ENCODE data around the gene HBB. TPM values are rescaled to one million over a fixed set of nuclear protein-coding genes. Genes with fewer than 3 reads are reported as not detected.

The HBB gene
- total RNA-seq, 1 experiment from 2014 or later = not detected

DNA sequence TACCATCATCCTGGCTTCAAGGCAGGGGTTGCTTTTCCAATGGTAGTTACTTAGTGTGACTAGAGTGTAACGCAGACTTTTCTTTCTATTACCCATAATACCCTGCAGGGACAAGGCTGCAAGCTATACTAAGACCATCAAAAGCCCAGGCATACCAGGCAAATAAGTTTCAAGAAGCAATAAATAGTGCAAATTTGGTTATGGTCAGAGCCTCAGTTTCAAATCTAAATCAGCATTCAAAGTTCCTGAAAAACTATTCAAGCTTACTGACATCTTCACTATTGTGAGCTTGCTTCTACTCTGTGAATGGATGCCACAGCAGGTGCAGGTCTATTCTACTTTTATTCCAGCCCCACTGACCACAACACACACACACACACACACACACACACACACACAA is 2.5 kb upstream of the HBB start:
- no peaks in the 10 kb centered on the region for H3K9me3 Mint-ChIP-seq (ENCODE audit: unreplicated experiment)
- H3K27ac Mint-ChIP-seq (ENCODE audit: low read depth, unreplicated experiment) = no peak overlapping the region
- ChIA-PET POLR2A (interaction anchor here (0.5 kb wide), 1 partner anchor 737 kb away, joined by 3 read pairs; no protein-coding TSS in a partner anchor), CTCF (interaction anchor here (0.6 to 1.1 kb wide), 3 partner anchors 40 to 179 kb away, joined by 3 to 4 read pairs (median 3); no protein-coding TSS in a partner anchor)
- intact Hi-C loops (cut with micrococcal nuclease) = no loop called here
- no peak for DNase-seq (ENCODE audit: unreplicated experiment)
- H3K4me1 Mint-ChIP-seq (ENCODE audit: insufficient read depth, unreplicated experiment) = peaks cover 6% of the 10 kb centered on the region
- H3K36me3 Mint-ChIP-seq (ENCODE audit: insufficient read depth, unreplicated experiment) = no peaks in the 10 kb centered on the region
- H3K27me3 Mint-ChIP-seq (ENCODE audit: insufficient read depth, unreplicated experiment) = peaks cover 9% of the 10 kb centered on the region
- no peak overlapping the region for H3K4me3 Mint-ChIP-seq (ENCODE audit: unreplicated experiment)
- TF ChIP-seq, protein P1, sequence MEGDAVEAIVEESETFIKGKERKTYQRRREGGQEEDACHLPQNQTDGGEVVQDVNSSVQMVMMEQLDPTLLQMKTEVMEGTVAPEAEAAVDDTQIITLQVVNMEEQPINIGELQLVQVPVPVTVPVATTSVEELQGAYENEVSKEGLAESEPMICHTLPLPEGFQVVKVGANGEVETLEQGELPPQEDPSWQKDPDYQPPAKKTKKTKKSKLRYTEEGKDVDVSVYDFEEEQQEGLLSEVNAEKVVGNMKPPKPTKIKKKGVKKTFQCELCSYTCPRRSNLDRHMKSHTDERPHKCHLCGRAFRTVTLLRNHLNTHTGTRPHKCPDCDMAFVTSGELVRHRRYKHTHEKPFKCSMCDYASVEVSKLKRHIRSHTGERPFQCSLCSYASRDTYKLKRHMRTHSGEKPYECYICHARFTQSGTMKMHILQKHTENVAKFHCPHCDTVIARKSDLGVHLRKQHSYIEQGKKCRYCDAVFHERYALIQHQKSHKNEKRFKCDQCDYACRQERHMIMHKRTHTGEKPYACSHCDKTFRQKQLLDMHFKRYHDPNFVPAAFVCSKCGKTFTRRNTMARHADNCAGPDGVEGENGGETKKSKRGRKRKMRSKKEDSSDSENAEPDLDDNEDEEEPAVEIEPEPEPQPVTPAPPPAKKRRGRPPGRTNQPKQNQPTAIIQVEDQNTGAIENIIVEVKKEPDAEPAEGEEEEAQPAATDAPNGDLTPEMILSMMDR (IDR thresholded peaks at IDR 0.05; ENCODE audit: unreplicated experiment) = no peak
- BruUV-seq (replicated peaks) = no TSS peak

DNA sequence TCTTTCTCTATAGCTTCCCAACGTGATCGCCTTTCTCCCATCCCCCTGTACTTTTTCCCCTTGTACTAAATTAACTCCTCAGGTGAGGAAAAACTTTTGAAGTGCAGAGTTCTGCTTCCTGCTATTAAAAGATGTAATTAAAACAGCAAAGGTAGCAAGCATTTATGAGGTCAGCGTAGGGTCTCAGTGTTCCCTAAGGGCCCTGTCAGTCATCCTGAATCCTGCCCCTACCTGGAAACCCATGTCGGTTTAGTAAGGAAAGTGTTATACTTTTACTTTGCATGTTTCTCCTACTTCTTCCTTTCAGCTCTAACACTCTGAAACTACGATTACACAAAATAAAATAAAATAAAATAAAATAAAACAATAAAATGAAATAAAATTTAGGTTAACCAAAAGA is 1.3 kb upstream of the HBB start:
- Mint-ChIP-seq H3K9me3 (ENCODE audit: unreplicated experiment) (no peaks in the 10 kb centered on the region), H3K4me1 (ENCODE audit: insufficient read depth, unreplicated experiment) (peaks cover 6% of the 10 kb centered on the region), H3K36me3 (ENCODE audit: insufficient read depth, unreplicated experiment) (no peaks in the 10 kb centered on the region), H3K27me3 (ENCODE audit: insufficient read depth, unreplicated experiment) (peaks cover 10% of the 10 kb centered on the region), H3K4me3 (ENCODE audit: unreplicated experiment) (no peak overlapping the region), H3K27ac (ENCODE audit: low read depth, unreplicated experiment) (no peak overlapping the region)
- no TSS peak for BruUV-seq (replicated peaks)
- intact Hi-C loops (cut with micrococcal nuclease) = no loop called here
- CTCF ChIA-PET = no interaction called here
- POLR2A ChIA-PET = interaction anchor here (0.6 kb wide), 1 partner anchor 108 kb away, joined by 3 read pairs; no protein-coding TSS in a partner anchor
- no peak for DNase-seq (ENCODE audit: unreplicated experiment)
- TF ChIP-seq, protein P1 (IDR thresholded peaks at IDR 0.05; ENCODE audit: unreplicated experiment) = no peak

DNA sequence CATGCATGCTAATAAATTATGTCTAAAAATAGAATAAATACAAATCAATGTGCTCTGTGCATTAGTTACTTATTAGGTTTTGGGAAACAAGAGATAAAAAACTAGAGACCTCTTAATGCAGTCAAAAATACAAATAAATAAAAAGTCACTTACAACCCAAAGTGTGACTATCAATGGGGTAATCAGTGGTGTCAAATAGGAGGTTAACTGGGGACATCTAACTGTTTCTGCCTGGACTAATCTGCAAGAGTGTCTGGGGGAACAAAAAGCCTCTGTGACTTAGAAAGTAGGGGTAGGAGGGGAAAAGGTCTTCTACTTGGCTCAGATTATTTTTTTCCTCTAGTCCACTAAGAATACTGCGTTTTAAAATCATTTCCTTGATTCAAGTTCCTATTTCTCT is 810 bp upstream of the HBB start:
- Mint-ChIP-seq H3K27ac (ENCODE audit: low read depth, unreplicated experiment) (no peak overlapping the region), H3K4me1 (ENCODE audit: insufficient read depth, unreplicated experiment) (peaks cover 6% of the 10 kb centered on the region), H3K4me3 (ENCODE audit: unreplicated experiment) (no peak overlapping the region), H3K9me3 (ENCODE audit: unreplicated experiment) (no peaks in the 10 kb centered on the region), H3K36me3 (ENCODE audit: insufficient read depth, unreplicated experiment) (no peaks in the 10 kb centered on the region), H3K27me3 (ENCODE audit: insufficient read depth, unreplicated experiment) (peaks cover 10% of the 10 kb centered on the region)
- no peak for DNase-seq (ENCODE audit: unreplicated experiment)
- POLR2A ChIA-PET = interaction anchor here (0.6 kb wide), 1 partner anchor 108 kb away, joined by 3 read pairs; no protein-coding TSS in a partner anchor
- intact Hi-C loops (cut with micrococcal nuclease) = no loop called here
- BruUV-seq (replicated peaks) = no TSS peak
- TF ChIP-seq, protein P1 (IDR thresholded peaks at IDR 0.05; ENCODE audit: unreplicated experiment) = no peak
- CTCF ChIA-PET = no interaction called here

DNA sequence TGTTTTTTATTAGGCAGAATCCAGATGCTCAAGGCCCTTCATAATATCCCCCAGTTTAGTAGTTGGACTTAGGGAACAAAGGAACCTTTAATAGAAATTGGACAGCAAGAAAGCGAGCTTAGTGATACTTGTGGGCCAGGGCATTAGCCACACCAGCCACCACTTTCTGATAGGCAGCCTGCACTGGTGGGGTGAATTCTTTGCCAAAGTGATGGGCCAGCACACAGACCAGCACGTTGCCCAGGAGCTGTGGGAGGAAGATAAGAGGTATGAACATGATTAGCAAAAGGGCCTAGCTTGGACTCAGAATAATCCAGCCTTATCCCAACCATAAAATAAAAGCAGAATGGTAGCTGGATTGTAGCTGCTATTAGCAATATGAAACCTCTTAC is 1.4 kb downstream of the HBB start:
- peaks cover 6% of the 10 kb centered on the region for H3K4me1 Mint-ChIP-seq (ENCODE audit: insufficient read depth, unreplicated experiment)
- ChIA-PET CTCF (interaction anchor here (0.6 to 1.2 kb wide), 2 partner anchors 64 to 65 kb away, joined by 3 to 4 read pairs; no protein-coding TSS in a partner anchor), POLR2A (no interaction called here)
- intact Hi-C loops (cut with micrococcal nuclease) = no loop called here
- no peaks in the 10 kb centered on the region for H3K36me3 Mint-ChIP-seq (ENCODE audit: insufficient read depth, unreplicated experiment)
- no peak for DNase-seq (ENCODE audit: unreplicated experiment)
- no peak overlapping the region for H3K27ac Mint-ChIP-seq (ENCODE audit: low read depth, unreplicated experiment)
- TF ChIP-seq, protein P1 (IDR thresholded peaks at IDR 0.05; ENCODE audit: unreplicated experiment) = no peak
- H3K4me3 Mint-ChIP-seq (ENCODE audit: unreplicated experiment) = no peak overlapping the region
- BruUV-seq (replicated peaks) = no TSS peak
- peaks cover 17% of the 10 kb centered on the region for H3K27me3 Mint-ChIP-seq (ENCODE audit: insufficient read depth, unreplicated experiment)
- H3K9me3 Mint-ChIP-seq (ENCODE audit: unreplicated experiment) = no peaks in the 10 kb centered on the region
